GM23338 (cell line): ENCODE results near the gene SLC23A2. TPM values are rescaled to one million over a fixed set of nuclear protein-coding genes. Genes with fewer than 3 reads are reported as not detected.

Experiments
- ATAC-seq: fragments of 200-7000 bp; cut with Tn5 transposase; 3 replicates; pipeline ENCODE4 v1.9.1; 2020
- DNase-seq: peaks from one replicate; pipeline ENCODE4 v3.0.0-alpha.2; 2015; ENCODE audit warnings: low spot score
- H2AFZ ChIP-seq: fragments of 200-600 bp; sonication (generic); 2 replicates; pipeline ENCODE4 v1.8.0; 2016; ENCODE audit warnings: antibody characterized with exemption, mild to moderate bottlenecking, moderate library complexity
- H3F3A ChIP-seq: fragments of 200-600 bp; sonication (generic); replicated peaks from 2 replicates; pipeline ENCODE4 v1.8.0; 2017; ENCODE audit warnings: antibody characterized with exemption, mixed run types, low read depth
- H3K27ac ChIP-seq: fragments of 200-600 bp; sonication (generic); 2 replicates; pipeline ENCODE4 v1.6.1; 2016; ENCODE audit warnings: low read depth
- H3K27me3 ChIP-seq: fragments of 200-600 bp; sonication (generic); 2 replicates; pipeline ENCODE4 v1.8.0; 2016; ENCODE audit warnings: mild to moderate bottlenecking, mixed run types, moderate library complexity; ENCODE audit not compliant: insufficient read depth
- H3K36me3 ChIP-seq: fragments of 200-600 bp; sonication (generic); 2 replicates; pipeline ENCODE4 v1.8.0; 2016; ENCODE audit warnings: mild to moderate bottlenecking; ENCODE audit not compliant: insufficient read depth
- H3K4me1 ChIP-seq: fragments of 200-600 bp; sonication (generic); 2 replicates; pipeline ENCODE4 v1.8.0; 2016; ENCODE audit warnings: mild to moderate bottlenecking, moderate library complexity; ENCODE audit not compliant: insufficient read depth
- H3K4me2 ChIP-seq: fragments of 200-600 bp; sonication (generic); 2 replicates; pipeline ENCODE4 v1.7.1; 2017; ENCODE audit warnings: mixed run types
- H3K4me3 ChIP-seq: fragments of 200-600 bp; sonication (generic); 2 replicates; pipeline ENCODE4 v1.6.1; 2016; ENCODE audit warnings: mixed run types
- H3K79me2 ChIP-seq: fragments of 200-600 bp; sonication (generic); replicated peaks from 2 replicates; pipeline ENCODE4 v1.8.0; 2017; ENCODE audit warnings: mild to moderate bottlenecking; ENCODE audit not compliant: insufficient read depth
- H3K9me2 ChIP-seq: fragments of 200-600 bp; sonication (generic); 2 replicates; pipeline ENCODE4 v1.8.0; 2017; ENCODE audit not compliant: insufficient read depth
- H4K20me1 ChIP-seq: fragments of 200-600 bp; sonication (generic); replicated peaks from 2 replicates; pipeline ENCODE4 v1.8.0; 2017; ENCODE audit warnings: mild to moderate bottlenecking; ENCODE audit not compliant: insufficient read depth
- H3K27ac Mint-ChIP-seq: 2 replicates; pipeline ENCODE4 v1.8.0; 2020; ENCODE audit warnings: inconsistent platforms, mild to moderate bottlenecking, moderate library complexity, mixed read lengths
- H3K27me3 Mint-ChIP-seq: 3 replicates; pipeline ENCODE4 v1.8.0; 2022; ENCODE audit warnings: low read depth, mild to moderate bottlenecking, moderate library complexity, mixed read lengths, inconsistent platforms; ENCODE audit not compliant: insufficient read depth, poor library complexity
- H3K36me3 Mint-ChIP-seq: 3 replicates; pipeline ENCODE4 v1.8.0; 2021; ENCODE audit warnings: low read depth, mild to moderate bottlenecking, inconsistent platforms, moderate library complexity, mixed read lengths
- H3K4me1 Mint-ChIP-seq: 3 replicates; pipeline ENCODE4 v1.8.0; 2020; ENCODE audit warnings: mild to moderate bottlenecking, inconsistent platforms, mixed read lengths
- H3K4me3 Mint-ChIP-seq: 3 replicates; pipeline ENCODE4 v1.8.0; 2021; ENCODE audit warnings: moderate library complexity, mild to moderate bottlenecking, inconsistent platforms, mixed read lengths
- H3K9me3 Mint-ChIP-seq: 3 replicates; pipeline ENCODE4 v1.8.0; 2020; ENCODE audit warnings: moderate library complexity, mild to moderate bottlenecking, inconsistent platforms, mixed read lengths
- EZH2 ChIP-seq: fragments of 200-600 bp; sonication (generic); IDR thresholded peaks from one replicate; pipeline ENCODE4 v1.8.0; 2017; ENCODE audit warnings: antibody characterized with exemption, mild to moderate bottlenecking, low read depth; ENCODE audit not compliant: unreplicated experiment
- EZH2phosphoT487 ChIP-seq: fragments of 200-600 bp; sonication (generic); IDR thresholded peaks from one replicate; pipeline ENCODE4 v1.8.1; 2018; ENCODE audit warnings: antibody characterized with exemption; ENCODE audit not compliant: unreplicated experiment
- JUNB ChIP-seq: IDR thresholded peaks from one replicate; pipeline ENCODE4 v1.6.1; 2016; ENCODE audit warnings: antibody characterized with exemption; ENCODE audit not compliant: unreplicated experiment
- POLR2AphosphoS5 ChIP-seq: IDR thresholded peaks from 2 replicates; pipeline ENCODE4 v1.6.1; 2016; ENCODE audit warnings: antibody characterized with exemption, low read depth
- REST ChIP-seq: IDR thresholded peaks from one replicate; pipeline ENCODE4 v1.6.1; 2018; ENCODE audit warnings: antibody characterized with exemption; ENCODE audit not compliant: unreplicated experiment
- STAT1 ChIP-seq: IDR thresholded peaks from one replicate; pipeline ENCODE4 v1.6.1; 2016; ENCODE audit warnings: antibody characterized with exemption; ENCODE audit not compliant: unreplicated experiment
- ZNF114 ChIP-seq: fragments of 250-450 bp; sonication (Bioruptor Pico); IDR thresholded peaks from 2 replicates; pipeline ENCODE4 v1.5.0; 2020; ENCODE audit warnings: mild to moderate bottlenecking, moderate library complexity
- polyA plus RNA-seq: library from polyadenylated mRNA; unstranded; fragments of >200 nt; fragmentation: Nextera tagmentation; extraction: Ambion mirVana; gene quantifications from 2 replicates; pipeline ENCODE4 v1.2.1, GENCODE V29; 2016
- total RNA-seq: library from RNA; depleted of rRNA; stranded (reverse); fragments of >200 nt; shearing (Covaris generic); gene quantifications from 2 replicates; pipeline ENCODE4 v1.2.3, GENCODE V29; 2014
- TF ChIP-seq, protein P1 (sequence below), 2 experiments: fragments of 200-600 bp in 1 of 2; sonication (generic) in 1 of 2; conservative IDR thresholded peaks; 2 replicates each; pipeline versions ENCODE4 v1.5.1 to v1.6.1; 2016 to 2017; ENCODE audit warnings: antibody characterized with exemption in 2 of 2, low read depth in 2 of 2, mild to moderate bottlenecking in 2 of 2, moderate library complexity in 1 of 2
- TF ChIP-seq, protein P2 (sequence below): fragments of 250-450 bp; sonication (Bioruptor Pico); IDR thresholded peaks from 2 replicates; pipeline ENCODE4 v1.5.0; 2020; ENCODE audit warnings: mild to moderate bottlenecking, moderate library complexity

SLC23A2 gene
- total and polyA plus RNA-seq, 2 experiments from 2014 or later, result 4.4 to 20.2 TPM

DNA sequence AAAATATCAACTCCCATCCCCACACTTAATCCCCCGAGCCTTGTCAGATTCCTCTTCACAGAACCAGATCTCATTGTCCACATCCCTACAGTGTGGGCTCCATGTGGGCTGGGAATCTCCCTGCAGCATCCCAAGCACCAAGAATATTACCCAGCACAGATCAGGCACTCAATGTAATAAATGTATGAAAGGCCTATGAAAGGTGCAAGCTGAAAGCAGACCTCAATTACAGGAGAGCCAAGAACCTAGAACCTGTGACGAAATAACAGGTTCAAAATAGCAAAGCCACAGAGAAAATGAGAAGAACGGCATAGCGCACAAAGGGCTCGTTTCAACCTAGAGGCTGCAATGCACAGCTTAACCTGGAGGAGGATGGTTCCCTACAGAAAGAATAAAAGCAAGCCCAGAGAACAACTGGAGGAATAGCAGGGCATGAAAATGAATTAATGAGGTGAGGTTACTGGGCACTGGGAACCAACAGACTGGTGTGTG is 3.1 kb downstream of the SLC23A2 start:
- H3K27me3 ChIP-seq, result peaks cover 10% of the 10 kb centered on the region
- Mint-ChIP-seq H3K36me3 (no peaks in the 10 kb centered on the region), H3K4me1 (peaks cover 24% of the 10 kb centered on the region), H3K9me3 (no peaks in the 10 kb centered on the region; the same call in 1 of the 3 replicates), H3K4me3 (no peak overlapping the region; the same call in 2 of the 3 replicates), H3K27ac (no peak overlapping the region), H3K27me3 (peaks cover 8% of the 10 kb centered on the region)
- H3K27ac ChIP-seq, result no peak overlapping the region
- H4K20me1 ChIP-seq, result peaks cover 21% of the 10 kb centered on the region; the same call in 1 of the 2 replicates
- peaks cover 8% of the 10 kb centered on the region; the same call in 1 of the 2 replicates for H3F3A ChIP-seq
- no peaks in the 10 kb centered on the region for H3K36me3 ChIP-seq
- H3K9me2 ChIP-seq, result 0 out of 2 replicates have a peak, but pooled peaks cover 2% of the 10 kb centered on the region
- no peak for TF ChIP-seq JUNB
- TF ChIP-seq, protein P1, sequence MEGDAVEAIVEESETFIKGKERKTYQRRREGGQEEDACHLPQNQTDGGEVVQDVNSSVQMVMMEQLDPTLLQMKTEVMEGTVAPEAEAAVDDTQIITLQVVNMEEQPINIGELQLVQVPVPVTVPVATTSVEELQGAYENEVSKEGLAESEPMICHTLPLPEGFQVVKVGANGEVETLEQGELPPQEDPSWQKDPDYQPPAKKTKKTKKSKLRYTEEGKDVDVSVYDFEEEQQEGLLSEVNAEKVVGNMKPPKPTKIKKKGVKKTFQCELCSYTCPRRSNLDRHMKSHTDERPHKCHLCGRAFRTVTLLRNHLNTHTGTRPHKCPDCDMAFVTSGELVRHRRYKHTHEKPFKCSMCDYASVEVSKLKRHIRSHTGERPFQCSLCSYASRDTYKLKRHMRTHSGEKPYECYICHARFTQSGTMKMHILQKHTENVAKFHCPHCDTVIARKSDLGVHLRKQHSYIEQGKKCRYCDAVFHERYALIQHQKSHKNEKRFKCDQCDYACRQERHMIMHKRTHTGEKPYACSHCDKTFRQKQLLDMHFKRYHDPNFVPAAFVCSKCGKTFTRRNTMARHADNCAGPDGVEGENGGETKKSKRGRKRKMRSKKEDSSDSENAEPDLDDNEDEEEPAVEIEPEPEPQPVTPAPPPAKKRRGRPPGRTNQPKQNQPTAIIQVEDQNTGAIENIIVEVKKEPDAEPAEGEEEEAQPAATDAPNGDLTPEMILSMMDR (conservative IDR thresholded peaks at IDR 0.05; ENCODE audit: low read depth in 2 of 2), result peak in 1 of 2 experiments; percentile 24; a peak in 1 of 4 replicates
- no peak overlapping the region for H2AFZ ChIP-seq
- H3K79me2 ChIP-seq, result peaks cover 70% of the 10 kb centered on the region
- peaks cover 6% of the 10 kb centered on the region; the same call in 1 of the 2 replicates for H3K4me1 ChIP-seq
- peak; percentile 61 for DNase-seq
- ATAC-seq, result peak; percentile 10; the same call in 2 of the 3 replicates
- H3K4me3 ChIP-seq, result no peak overlapping the region
- no peak overlapping the region for H3K4me2 ChIP-seq

- Histone ChIP-seq H3K36me3 (no peaks in the 10 kb centered on the region), H4K20me1 (peaks cover 21% of the 10 kb centered on the region; the same call in 1 of the 2 replicates), H2AFZ (no peak overlapping the region), H3K4me1 (peaks cover 3% of the 10 kb centered on the region; the same call in 1 of the 2 replicates), H3K27ac (no peak overlapping the region), H3K9me2 (0 out of 2 replicates have a peak, but pooled peaks cover 2% of the 10 kb centered on the region), H3K27me3 (peaks cover 10% of the 10 kb centered on the region), H3K4me2 (no peak overlapping the region), H3K79me2 (peaks cover 80% of the 10 kb centered on the region), H3F3A (peaks cover 8% of the 10 kb centered on the region; the same call in 1 of the 2 replicates), H3K4me3 (no peak overlapping the region)
- no peak for ATAC-seq
- H3K27me3 Mint-ChIP-seq, result peaks cover 8% of the 10 kb centered on the region
- peaks cover 21% of the 10 kb centered on the region for H3K4me1 Mint-ChIP-seq
- H3K9me3 Mint-ChIP-seq, result no peaks in the 10 kb centered on the region; the same call in 1 of the 3 replicates
- no peak for DNase-seq
- no peak overlapping the region for H3K4me3 Mint-ChIP-seq
- no peaks in the 10 kb centered on the region for H3K36me3 Mint-ChIP-seq
- no peak overlapping the region for H3K27ac Mint-ChIP-seq
- TF ChIP-seq, protein P2, sequence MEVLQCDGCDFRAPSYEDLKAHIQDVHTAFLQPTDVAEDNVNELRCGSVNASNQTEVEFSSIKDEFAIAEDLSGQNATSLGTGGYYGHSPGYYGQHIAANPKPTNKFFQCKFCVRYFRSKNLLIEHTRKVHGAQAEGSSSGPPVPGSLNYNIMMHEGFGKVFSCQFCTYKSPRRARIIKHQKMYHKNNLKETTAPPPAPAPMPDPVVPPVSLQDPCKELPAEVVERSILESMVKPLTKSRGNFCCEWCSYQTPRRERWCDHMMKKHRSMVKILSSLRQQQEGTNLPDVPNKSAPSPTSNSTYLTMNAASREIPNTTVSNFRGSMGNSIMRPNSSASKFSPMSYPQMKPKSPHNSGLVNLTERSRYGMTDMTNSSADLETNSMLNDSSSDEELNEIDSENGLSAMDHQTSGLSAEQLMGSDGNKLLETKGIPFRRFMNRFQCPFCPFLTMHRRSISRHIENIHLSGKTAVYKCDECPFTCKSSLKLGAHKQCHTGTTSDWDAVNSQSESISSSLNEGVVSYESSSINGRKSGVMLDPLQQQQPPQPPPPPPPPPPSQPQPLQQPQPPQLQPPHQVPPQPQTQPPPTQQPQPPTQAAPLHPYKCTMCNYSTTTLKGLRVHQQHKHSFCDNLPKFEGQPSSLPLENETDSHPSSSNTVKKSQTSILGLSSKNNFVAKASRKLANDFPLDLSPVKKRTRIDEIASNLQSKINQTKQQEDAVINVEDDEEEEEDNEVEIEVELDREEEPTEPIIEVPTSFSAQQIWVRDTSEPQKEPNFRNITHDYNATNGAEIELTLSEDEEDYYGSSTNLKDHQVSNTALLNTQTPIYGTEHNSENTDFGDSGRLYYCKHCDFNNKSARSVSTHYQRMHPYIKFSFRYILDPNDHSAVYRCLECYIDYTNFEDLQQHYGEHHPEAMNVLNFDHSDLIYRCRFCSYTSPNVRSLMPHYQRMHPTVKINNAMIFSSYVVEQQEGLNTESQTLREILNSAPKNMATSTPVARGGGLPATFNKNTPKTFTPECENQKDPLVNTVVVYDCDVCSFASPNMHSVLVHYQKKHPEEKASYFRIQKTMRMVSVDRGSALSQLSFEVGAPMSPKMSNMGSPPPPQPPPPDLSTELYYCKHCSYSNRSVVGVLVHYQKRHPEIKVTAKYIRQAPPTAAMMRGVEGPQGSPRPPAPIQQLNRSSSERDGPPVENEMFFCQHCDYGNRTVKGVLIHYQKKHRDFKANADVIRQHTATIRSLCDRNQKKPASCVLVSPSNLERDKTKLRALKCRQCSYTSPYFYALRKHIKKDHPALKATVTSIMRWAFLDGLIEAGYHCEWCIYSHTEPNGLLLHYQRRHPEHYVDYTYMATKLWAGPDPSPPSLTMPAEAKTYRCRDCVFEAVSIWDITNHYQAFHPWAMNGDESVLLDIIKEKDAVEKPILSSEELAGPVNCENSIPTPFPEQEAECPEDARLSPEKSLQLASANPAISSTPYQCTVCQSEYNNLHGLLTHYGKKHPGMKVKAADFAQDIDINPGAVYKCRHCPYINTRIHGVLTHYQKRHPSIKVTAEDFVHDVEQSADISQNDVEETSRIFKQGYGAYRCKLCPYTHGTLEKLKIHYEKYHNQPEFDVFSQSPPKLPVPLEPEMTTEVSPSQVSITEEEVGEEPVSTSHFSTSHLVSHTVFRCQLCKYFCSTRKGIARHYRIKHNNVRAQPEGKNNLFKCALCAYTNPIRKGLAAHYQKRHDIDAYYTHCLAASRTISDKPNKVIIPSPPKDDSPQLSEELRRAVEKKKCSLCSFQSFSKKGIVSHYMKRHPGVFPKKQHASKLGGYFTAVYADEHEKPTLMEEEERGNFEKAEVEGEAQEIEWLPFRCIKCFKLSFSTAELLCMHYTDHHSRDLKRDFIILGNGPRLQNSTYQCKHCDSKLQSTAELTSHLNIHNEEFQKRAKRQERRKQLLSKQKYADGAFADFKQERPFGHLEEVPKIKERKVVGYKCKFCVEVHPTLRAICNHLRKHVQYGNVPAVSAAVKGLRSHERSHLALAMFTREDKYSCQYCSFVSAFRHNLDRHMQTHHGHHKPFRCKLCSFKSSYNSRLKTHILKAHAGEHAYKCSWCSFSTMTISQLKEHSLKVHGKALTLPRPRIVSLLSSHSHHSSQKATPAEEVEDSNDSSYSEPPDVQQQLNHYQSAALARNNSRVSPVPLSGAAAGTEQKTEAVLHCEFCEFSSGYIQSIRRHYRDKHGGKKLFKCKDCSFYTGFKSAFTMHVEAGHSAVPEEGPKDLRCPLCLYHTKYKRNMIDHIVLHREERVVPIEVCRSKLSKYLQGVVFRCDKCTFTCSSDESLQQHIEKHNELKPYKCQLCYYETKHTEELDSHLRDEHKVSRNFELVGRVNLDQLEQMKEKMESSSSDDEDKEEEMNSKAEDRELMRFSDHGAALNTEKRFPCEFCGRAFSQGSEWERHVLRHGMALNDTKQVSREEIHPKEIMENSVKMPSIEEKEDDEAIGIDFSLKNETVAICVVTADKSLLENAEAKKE (CRISPR knock-in tag), result no peak
- TF ChIP-seq ZNF114 (CRISPR knock-in tag), result no peak
- TF ChIP-seq STAT1, result no peak
- TF ChIP-seq EZH2phosphoT487, result no peak
- TF ChIP-seq POLR2AphosphoS5, result no peak
- no peak for TF ChIP-seq REST
- TF ChIP-seq EZH2, result no peak
These were observed 4.1 kb downstream of the SLC23A2 start for GRCh38 chr20:4997222-4997621.
